NCI-H2171 (cell line): ENCODE measurements around the gene ADCY10.
"Not testable (repeated sequence)": the region's sequence is repeated elsewhere in the genome, so short reads cannot be mapped to it uniquely, and the experiment has no call there.

Experiments
- DNase-seq: peaks from one replicate; lab custom pipeline; 2025; lab: John Stamatoyannopoulos, UW

ADCY10 gene

GRCh38 chr1:167881069-167881468, 32.9 kb downstream of the ADCY10 start:
- DNase-seq = no peak

DNA sequence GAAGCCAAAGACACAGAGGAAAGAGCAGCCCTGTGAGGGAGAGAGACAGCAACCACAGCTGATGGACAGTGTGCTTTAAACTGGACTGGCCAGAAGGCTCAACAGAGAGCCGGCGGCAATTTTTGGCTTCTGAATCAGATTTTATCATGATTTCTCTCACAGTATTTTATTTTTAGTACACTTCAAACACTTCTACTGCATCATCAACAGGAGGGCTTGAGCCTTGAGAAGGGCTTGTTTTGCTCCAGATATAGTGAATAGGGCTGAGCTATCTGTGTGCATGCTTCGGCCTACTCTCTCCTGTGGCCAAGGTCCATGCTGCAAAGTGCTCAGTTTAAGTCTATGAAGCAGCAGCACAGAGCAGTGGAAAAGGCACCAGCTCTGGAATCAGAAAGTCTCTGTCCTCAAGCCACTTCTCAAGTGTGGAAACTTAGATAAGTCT, 33.3 kb downstream of the ADCY10 start:
- DNase-seq = no peak

DNA sequence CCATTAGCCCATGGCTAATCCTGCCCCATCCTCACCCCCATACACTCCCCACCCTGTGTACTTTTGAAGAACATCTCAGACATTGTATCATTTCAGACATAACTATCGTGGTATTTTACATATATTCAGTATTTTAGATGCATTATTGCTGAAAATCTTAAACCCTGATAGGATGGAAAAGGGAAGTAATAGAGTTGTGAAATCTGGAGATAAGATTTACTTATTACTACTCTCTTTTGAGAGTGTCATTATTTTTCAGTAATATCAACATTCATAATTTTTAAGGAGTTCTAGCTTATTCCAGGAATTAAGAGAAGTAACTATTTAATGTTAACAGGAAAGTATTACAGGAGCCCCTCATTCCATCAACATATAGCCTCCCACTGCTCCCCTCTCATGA, 34.4 kb downstream of the ADCY10 start:
- no peak for DNase-seq

- DNase-seq = no peak
Measured at GRCh38 chr1:167878372-167879160, 35.4 kb downstream of the ADCY10 start.

- no peak for DNase-seq
Measured at GRCh38 chr1:167876597-167877175, 37.2 kb downstream of the ADCY10 start.

GRCh38 chr1:167871331-167871730, 42.6 kb downstream of the ADCY10 start:
- DNase-seq = peak; percentile 16

DNA sequence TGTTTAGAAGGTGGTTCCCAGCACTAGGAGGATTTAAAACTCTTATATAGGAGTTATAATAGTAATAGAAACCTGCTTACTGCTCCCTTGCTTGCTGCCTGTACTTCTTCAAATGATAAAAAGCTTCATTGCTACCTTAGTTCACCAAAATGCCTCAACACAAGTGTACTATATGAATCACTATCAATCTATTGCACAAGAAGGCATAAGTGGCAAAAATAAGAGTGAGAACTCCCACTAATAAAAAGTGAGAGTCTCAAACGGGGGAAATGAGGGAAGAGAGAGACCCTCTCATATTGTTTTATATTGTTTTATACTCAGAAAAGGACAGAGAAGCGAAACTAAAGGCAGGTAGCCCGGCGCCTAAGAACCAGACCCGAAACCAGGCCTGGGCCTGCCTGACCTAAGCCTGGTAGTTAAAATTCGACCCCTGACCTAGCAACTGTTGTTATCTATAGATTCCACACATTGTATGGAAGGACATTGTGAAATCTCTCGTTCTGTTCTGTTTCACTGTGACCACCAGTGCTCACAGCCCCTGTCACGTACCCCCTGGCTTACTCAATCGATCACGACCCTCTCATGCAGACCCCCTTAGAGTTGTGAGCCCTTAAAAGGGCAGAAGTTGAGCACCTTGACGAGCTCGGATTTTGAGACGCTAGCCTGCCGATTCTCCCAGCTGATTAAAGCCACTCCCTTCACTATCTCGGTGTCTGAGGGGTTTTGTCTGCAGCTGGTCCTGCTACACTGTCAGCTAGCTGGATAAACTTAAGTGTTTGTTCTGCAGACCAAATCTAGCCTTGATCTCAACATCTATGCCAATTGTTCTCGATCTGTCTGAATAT, 44.6 kb downstream of the ADCY10 start:
- not testable (repeated sequence) for DNase-seq

DNA sequence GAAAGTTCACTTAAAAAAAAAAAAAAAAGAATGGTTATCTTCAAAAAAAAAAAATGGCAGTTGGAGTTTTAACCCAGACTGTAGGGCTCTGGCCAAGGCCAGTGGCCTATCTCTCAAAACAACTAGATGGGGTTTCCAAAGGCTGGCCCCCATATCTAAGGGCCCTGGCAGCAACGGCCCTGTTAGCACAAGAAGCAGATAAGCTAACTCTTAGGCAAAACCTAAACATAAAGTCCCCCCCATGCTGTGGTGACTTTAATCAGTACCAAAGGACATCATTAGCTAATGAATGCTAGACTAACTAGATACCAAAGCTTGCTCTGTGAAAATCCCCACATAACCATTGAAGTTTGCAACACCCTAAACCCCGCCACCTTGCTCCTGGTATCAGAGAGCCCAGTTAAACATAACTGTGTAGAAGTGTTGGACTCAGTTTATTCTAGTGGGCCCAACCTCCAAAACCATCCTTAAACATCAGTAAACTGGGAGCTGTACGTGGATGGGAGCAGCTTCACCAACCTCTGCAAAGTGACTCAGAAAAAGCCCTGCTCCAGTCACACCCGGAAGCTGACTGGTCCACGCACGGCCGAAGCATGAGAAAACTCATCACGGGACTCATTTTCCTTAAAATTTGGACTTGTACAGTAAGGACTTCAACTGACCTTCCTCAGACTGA, 47.1 kb downstream of the ADCY10 start:
- not testable (repeated sequence) for DNase-seq

GRCh38 chr1:167866326-167866725, 47.6 kb downstream of the ADCY10 start:
- not testable (repeated sequence) for DNase-seq

DNA sequence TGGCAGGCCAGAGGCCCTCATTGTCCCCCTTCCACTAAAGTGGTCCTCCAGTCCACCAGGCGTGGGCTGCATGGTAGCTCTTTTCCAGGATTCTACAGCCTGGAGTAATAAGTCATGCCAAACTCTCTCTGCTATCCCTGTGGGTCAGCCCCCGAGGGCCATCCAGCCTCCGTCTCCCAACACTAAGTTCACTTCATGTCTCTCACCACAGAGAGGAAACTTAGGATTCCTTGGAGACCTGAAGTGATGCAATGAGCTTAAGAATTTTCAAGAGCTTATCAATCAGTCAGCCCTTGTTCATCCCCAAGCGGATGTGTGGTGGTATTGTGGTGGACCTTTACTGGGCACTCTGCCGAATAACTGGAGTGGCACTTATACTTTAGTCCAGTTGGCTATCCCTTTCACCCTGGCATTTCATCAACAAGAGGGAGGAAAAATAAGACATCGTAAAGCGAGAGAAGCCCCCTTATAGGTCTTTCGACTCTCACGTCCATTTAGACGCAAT, 48.1 kb downstream of the ADCY10 start:
- DNase-seq = not testable (repeated sequence)

- not testable (repeated sequence) for DNase-seq
Measured at GRCh38 chr1:167865193-167865592, 48.7 kb downstream of the ADCY10 start.

GRCh38 chr1:167864392-167865032, 49.4 kb downstream of the ADCY10 start:
- DNase-seq = peak; percentile 8

GRCh38 chr1:167863921-167864279, 50.0 kb downstream of the ADCY10 start:
- DNase-seq = no peak

DNA sequence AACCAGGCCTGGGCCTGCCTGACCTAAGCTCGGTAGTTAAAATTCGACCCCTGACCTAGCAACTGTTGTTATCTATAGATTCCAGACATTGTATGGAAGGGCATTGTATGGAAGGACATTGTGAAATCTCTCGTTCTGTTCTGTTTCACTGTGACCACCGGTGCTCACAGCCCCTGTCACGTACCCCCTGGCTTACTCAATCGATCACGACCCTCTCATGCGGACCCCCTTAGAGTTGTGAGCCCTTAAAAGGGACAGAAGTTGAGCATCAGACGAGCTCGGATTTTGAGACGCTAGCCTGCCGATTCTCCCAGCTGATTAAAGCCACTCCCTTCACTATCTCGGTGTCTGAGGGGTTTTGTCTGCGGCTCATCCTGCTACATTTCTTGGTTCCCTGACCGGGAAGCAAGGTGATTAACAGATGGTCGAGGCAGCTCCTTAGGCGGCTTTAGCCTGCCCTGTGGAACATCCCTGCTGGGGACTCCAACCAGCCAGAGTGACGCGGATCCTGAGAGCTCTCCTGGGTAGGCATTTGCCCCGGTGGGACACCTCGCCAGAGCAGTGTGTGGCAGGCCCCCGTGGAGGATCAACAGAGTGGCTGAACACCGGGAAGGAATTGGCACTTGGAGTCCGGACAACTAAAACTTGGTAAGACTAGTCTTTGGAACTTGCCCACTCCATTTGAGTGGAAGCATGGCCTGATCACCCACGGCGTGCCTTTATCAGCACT, 50.6 kb downstream of the ADCY10 start:
- DNase-seq = not testable (repeated sequence)

DNA sequence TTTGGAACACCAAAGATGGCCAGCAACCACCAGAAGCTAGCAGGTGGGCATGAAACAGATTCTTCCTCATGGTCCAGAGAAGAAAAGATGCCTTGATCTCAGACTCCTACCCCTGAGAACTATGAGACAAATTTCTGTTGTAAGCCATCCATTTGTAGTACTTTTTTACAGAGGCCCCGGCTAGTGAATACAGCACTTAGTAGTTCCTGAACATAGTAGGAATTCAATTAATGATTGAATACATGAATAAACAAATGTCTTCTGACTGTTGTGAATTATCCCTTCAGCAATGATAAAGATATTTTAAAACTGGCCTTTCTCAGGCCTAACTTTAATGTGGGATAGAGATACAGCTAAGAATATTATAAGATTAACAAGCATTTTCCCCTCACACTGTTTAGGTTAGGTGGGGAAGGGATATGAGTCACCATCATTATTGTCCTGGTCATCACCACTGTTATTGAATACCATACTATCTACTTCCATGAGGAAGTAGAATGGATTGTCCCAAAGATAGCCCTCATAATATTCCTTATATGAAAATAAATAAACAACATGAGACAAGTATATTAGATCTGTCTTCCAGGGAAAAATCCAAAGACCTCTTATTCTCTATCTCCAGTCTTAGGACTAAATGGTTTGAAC, 51.4 kb downstream of the ADCY10 start:
- no peak for DNase-seq

GRCh38 chr1:167861664-167862381, 52.1 kb downstream of the ADCY10 start:
- no peak for DNase-seq

DNA sequence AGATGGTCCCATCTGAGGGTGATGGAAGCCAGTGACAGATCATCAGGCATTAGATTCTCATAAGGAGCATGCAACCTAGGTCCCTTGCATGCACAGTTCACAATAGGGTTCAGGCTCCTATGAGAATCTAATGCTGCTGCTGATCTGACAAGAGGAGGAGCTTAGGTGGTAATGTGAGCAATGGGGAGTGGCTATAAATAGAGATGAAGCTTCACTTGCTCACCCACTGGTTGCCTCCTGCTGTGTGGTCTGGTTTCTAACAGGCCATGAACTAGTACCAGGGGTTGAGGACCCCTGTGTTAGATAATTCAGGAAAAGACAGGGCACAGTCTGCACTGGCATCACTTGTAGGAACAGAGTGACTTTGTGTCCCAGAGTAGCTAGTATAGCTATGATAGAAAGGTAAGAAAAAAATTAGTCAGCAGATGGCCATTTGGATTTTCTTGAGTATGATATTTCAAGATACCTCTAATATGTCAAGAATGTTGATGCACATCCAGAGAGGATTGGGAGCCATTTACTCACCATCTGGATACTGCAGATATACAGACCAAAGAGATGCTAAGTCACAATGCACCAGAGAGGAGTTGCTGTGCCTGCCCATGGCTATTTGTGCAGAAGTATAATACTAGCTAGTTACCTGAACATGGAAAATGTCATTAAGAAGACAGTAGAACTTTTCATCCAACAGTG, 53.6 kb downstream of the ADCY10 start:
- DNase-seq = peak; percentile 78

- DNase-seq = no peak
Measured at GRCh38 chr1:167856711-167857418, 57.1 kb downstream of the ADCY10 start.
